Measurements from ENCODE around the gene OR51L1.

OR51L1 gene

GRCh38 chr11:5042091-5042490 lies 47.4 kb downstream of the OR51L1 start:
- in situ Hi-C loops (cut with MboI; ENCODE audit: low sequenced_read_pairs, unreplicated experiment) = no loop called here
- TF ChIP-seq, protein P1, sequence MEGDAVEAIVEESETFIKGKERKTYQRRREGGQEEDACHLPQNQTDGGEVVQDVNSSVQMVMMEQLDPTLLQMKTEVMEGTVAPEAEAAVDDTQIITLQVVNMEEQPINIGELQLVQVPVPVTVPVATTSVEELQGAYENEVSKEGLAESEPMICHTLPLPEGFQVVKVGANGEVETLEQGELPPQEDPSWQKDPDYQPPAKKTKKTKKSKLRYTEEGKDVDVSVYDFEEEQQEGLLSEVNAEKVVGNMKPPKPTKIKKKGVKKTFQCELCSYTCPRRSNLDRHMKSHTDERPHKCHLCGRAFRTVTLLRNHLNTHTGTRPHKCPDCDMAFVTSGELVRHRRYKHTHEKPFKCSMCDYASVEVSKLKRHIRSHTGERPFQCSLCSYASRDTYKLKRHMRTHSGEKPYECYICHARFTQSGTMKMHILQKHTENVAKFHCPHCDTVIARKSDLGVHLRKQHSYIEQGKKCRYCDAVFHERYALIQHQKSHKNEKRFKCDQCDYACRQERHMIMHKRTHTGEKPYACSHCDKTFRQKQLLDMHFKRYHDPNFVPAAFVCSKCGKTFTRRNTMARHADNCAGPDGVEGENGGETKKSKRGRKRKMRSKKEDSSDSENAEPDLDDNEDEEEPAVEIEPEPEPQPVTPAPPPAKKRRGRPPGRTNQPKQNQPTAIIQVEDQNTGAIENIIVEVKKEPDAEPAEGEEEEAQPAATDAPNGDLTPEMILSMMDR (IDR thresholded peaks at IDR 0.05; ENCODE audit: borderline replicate concordance, control extremely low read depth, extremely low read depth, insufficient read depth, missing control alignments) = no peak
- DNase-seq (ENCODE audit: low spot score) = no peak

GRCh38 chr11:5043380-5043779 lies 48.7 kb downstream of the OR51L1 start:
- DNase-seq (ENCODE audit: low spot score) = no peak
- TF ChIP-seq, protein P1 (IDR thresholded peaks at IDR 0.05; ENCODE audit: borderline replicate concordance, control extremely low read depth, extremely low read depth, insufficient read depth, missing control alignments) = no peak
- in situ Hi-C loops (cut with MboI; ENCODE audit: low sequenced_read_pairs, unreplicated experiment) = no loop called here

DNA sequence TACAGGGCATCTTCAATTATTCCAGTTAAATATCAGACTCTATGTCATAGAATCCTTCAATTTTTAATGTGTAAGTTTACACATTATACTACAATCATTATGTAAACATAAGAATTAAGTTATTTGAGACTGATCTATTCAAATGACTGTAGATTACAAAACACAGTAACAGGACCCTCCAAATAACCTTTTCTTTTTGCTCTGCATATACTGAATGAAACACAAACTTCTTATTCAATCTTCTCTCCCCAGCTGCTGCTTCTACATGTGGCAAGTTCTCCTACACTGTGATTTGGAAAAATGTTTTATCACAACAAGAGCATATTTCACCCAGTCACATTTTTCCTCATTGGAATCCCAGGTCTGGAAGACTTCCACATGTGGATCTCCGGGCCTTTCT lies 51.6 kb downstream of the OR51L1 start, which contains the start of gene OR52J3:
Gene OR52J3 (plus strand): TSS at position 301 of the 400 bp plus-strand sequence. CDS start 0 bp downstream, at position 301.
- in situ Hi-C loops (cut with MboI; ENCODE audit: low sequenced_read_pairs, unreplicated experiment) = no loop called here
- TF ChIP-seq, protein P1 (IDR thresholded peaks at IDR 0.05; ENCODE audit: borderline replicate concordance, control extremely low read depth, extremely low read depth, insufficient read depth, missing control alignments) = no peak
- DNase-seq (ENCODE audit: low spot score) = no peak

DNA sequence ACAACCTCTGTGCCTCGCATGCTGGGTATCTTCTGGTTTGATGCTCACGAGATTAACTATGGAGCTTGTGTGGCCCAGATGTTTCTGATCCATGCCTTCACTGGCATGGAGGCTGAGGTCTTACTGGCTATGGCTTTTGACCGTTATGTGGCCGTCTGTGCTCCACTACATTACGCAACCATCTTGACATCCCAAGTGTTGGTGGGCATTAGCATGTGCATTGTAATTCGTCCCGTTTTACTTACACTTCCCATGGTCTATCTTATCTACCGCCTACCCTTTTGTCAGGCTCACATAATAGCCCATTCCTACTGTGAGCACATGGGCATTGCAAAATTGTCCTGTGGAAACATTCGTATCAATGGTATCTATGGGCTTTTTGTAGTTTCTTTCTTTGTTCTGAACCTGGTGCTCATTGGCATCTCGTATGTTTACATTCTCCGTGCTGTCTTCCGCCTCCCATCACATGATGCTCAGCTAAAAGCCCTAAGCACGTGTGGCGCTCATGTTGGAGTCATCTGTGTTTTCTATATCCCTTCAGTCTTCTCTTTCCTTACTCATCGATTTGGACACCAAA lies 52.2 kb downstream of the OR51L1 start:
- TF ChIP-seq, protein P1 (IDR thresholded peaks at IDR 0.05; ENCODE audit: borderline replicate concordance, control extremely low read depth, extremely low read depth, insufficient read depth, missing control alignments) = no peak
- DNase-seq (ENCODE audit: low spot score) = no peak
- in situ Hi-C loops (cut with MboI; ENCODE audit: low sequenced_read_pairs, unreplicated experiment) = no loop called here

Measured in GM13976 (cell line).